Measurements from ENCODE around the gene MAP3K14. TPM values are rescaled to one million over a fixed set of nuclear protein-coding genes. Genes with fewer than 3 reads are reported as not detected.

Gene MAP3K14
- total and polyA plus RNA-seq, 2 of the 4 experiments (the other 2 are of a cell fraction) = 4.1 to 21.7 TPM

GRCh38 chr17:45288825-45289224 lies 28.0 kb downstream of the MAP3K14 start:
- in situ Hi-C loops (cut with MboI; ENCODE audit: low sequenced_read_pairs) (no loop called here), intact Hi-C loops (cut with micrococcal nuclease) (no loop called here), dilution Hi-C loops (cut with HindIII; ENCODE audit: low sequenced_read_pairs, unreplicated experiment) (no loop called here)
- Histone ChIP-seq H3K36me3 (ENCODE audit: control insufficient read depth, insufficient read depth, low read length) (peaks cover 57% of the 10 kb centered on the region), H3K23ac (ENCODE audit: low read depth, low read length) (no peak overlapping the region), H4K91ac (ENCODE audit: insufficient read depth, low read depth, low read length) (no peak overlapping the region), H3K9me3 (ENCODE audit: control insufficient read depth, insufficient read depth, low read length) (no peaks in the 10 kb centered on the region), H4K20me1 (ENCODE audit: insufficient read depth, low read length) (peaks cover 45% of the 10 kb centered on the region), H3K4me3 (ENCODE audit: insufficient read depth, low read depth, low read length) (no peak overlapping the region), H3K79me1 (ENCODE audit: low read depth in 1 of 2, low read length in 2 of 2) (peaks cover 26 to 52% of the 10 kb centered on the region in 2 experiments), H3K18ac (ENCODE audit: low read depth, low read length) (no peak overlapping the region), H3K9ac (ENCODE audit: low read depth, low read length) (no peak overlapping the region), H2BK5ac (ENCODE audit: low read depth, low read length, poor library complexity, severe bottlenecking) (no peak overlapping the region), H2BK120ac (ENCODE audit: low read depth, low read length) (no peak overlapping the region), H3K9me1 (ENCODE audit: insufficient read depth, low read length) (peaks cover 30% of the 10 kb centered on the region), H2BK20ac (ENCODE audit: low read depth, low read length) (no peak overlapping the region), H3K4ac (ENCODE audit: low read depth, low read length) (no peak overlapping the region), H3K4me2 (ENCODE audit: low read depth, low read length) (no peak overlapping the region), H2BK15ac (ENCODE audit: low read depth, low read length) (no peak overlapping the region), H4K8ac (ENCODE audit: low read depth in 2 of 2, low read length in 2 of 2) (no peak overlapping the region), H3K27ac (ENCODE audit: insufficient read depth, low read length) (no peak overlapping the region), H3K27me3 (ENCODE audit: control insufficient read depth, insufficient read depth, low read length) (no peaks in the 10 kb centered on the region), H4K5ac (ENCODE audit: low read depth, low read length) (no peak overlapping the region), H2AK9ac (replicated peaks; ENCODE audit: low read depth, low read length, poor library complexity) (no peak overlapping the region), H2AK5ac (ENCODE audit: low read depth, low read length) (no peak overlapping the region), H3K56ac (ENCODE audit: extremely low read depth, insufficient read depth, low read length) (no peak overlapping the region), H3K14ac (replicated peaks; ENCODE audit: low read depth, low read length) (no peak overlapping the region), H3K4me1 (ENCODE audit: control insufficient read depth, insufficient read depth, low read length) (peaks cover 27% of the 10 kb centered on the region), H2AFZ (replicated peaks; ENCODE audit: low read length, poor library complexity) (no peak overlapping the region)
- CTCF ChIA-PET = interaction anchor here (1.2 kb wide), 1 partner anchor 23 kb away, joined by 3 read pairs; no protein-coding TSS in a partner anchor
- DNase-seq (no peak), ATAC-seq (ENCODE audit: low read depth) (no peak)
- BruUV-seq (replicated peaks) = no TSS peak
- POLR2A ChIA-PET (ENCODE audit: unreplicated experiment) = no interaction called here
- WGBS, 2 experiments (ENCODE audit: extremely low coverage in 2 of 2, insufficient read length in 1 of 2) = 73% methylated on average over 3 of the region's 10 CpGs; no CpG with 5 or more reads in 1 of the 2 experiments
- TF ChIP-seq MAFK (IDR thresholded peaks at IDR 0.05; ENCODE audit: low read depth, low read length) (no peak), RAD21 (IDR thresholded peaks at IDR 0.05; ENCODE audit: low read length) (no peak), CTCF (conservative IDR thresholded peaks at IDR 0.05; ENCODE audit: low read depth, low read length) (no peak), RFX5 (IDR thresholded peaks at IDR 0.05; ENCODE audit: low read depth, low read length) (no peak), ELK1 (IDR thresholded peaks at IDR 0.05; ENCODE audit: borderline replicate concordance, low read depth, low read length) (no peak)
